Measurements from ENCODE around the gene CXCL16. TPM values are rescaled to one million over a fixed set of nuclear protein-coding genes. Genes with fewer than 3 reads are reported as not detected.

Gene CXCL16
- total RNA-seq, 1 donor: 0.86 TPM

DNA sequence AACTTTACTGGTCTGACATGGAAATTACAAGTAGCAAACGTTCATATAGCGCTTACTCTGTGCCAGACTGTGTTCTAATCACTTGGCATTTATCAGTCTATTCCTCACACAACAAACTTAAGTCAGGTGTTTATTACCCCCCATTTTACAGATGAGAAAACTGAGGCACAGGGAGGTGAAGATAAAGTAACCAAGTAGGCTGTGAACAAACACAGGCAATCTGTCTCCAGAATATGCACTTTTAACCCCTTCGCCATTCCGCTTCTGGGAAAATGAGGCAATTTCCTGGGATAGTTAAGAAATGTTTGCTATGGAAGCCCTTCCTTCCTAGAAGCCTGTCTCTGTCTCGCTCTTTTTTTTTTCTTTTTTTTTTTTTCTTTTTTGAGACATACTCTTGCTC lies 12.2 kb upstream of the CXCL16 start:
- peak; percentile 47 for DNase-seq (ENCODE audit: low read depth)

DNA sequence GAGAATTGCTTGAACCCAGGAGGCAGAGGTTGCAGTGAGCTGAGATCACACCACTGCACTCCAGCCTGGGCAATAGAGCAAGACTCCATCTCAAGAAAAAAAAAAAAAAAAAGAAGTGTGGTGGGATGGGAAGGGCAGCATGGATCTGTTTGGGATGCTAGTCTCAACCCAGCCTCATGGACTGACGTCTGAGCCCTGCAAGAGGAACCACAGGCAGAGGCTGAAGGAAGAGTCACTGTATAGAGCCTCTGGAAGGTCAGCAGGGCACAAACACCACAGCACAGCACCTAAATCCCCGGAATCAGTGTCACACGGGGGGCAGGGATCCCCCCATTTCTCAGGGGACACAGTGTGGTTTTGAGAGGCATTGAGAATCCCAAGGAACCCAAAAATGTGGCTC lies 10.9 kb upstream of the CXCL16 start:
- no peak for DNase-seq (ENCODE audit: low read depth)
- H3K4me3 ChIP-seq (ENCODE audit: low read depth, low read length): no peak overlapping the region
- no peak for TF ChIP-seq CTCF (IDR thresholded peaks at IDR 0.05; ENCODE audit: insufficient read depth, low read depth, low read length)

More for the DNA sequence above, 12.2 kb upstream of the CXCL16 start:
- no peak for TF ChIP-seq CTCF (IDR thresholded peaks at IDR 0.05; ENCODE audit: insufficient read depth, low read depth, low read length)
- no peak overlapping the region for H3K4me3 ChIP-seq (ENCODE audit: low read depth, low read length)

GRCh38 chr17:4748686-4749085 lies 9.0 kb upstream of the CXCL16 start:
- TF ChIP-seq CTCF (IDR thresholded peaks at IDR 0.05; ENCODE audit: insufficient read depth, low read depth, low read length): no peak
- H3K4me3 ChIP-seq (ENCODE audit: low read depth, low read length): no peak overlapping the region
- no peak for DNase-seq (ENCODE audit: low read depth)

GRCh38 chr17:4747847-4748246 lies 8.1 kb upstream of the CXCL16 start:
- TF ChIP-seq CTCF (IDR thresholded peaks at IDR 0.05; ENCODE audit: insufficient read depth, low read depth, low read length): no peak

DNA sequence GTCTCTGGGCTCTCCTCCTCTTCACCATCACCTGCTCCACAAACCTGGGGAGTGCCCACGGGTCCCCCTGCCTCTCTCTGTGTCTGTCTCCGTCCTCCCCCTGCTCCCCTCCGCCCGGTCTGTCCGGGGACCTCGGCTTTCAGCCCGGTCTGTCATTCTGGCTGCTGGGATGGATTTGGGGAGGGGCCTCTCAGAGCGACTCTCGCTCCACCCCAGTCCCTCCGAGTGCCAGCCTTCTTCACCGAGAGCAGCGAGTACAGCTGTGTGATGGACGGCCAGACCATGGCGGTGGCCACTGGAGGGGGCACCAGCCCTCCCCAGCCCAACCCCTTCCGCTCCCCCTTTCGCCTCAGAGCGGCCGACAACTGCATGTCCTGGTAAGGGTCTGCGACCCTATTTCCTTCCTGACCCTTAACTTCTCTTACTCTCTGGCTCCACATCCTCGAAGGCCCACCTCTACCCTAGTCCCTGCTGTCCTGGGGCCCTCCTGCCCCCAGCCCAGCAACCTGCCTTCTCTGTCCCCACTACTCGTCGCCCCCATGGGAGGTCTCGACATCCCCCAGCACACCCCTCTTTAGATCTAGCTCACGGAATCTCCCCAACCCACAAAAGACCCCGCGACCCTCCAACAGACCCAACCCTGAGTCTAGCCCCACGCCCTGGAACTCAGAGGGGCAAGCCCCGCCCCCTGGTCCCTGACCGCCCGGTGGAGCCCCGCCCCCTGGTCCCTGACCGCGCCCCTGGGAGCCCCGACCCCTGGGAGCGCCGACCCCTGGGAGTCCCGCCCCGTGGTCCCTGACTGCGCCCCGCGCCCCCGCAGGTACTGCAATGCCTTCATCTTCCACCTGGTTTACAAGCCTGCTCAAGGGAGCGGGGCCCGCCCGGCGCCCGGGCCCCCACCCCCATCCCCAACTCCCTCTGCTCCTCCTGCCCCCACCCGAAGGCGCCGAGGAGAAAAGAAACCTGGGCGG lies 5.6 kb upstream of the CXCL16 start:
- DNase-seq (ENCODE audit: low read depth): no peak
- no peak for TF ChIP-seq CTCF (IDR thresholded peaks at IDR 0.05; ENCODE audit: insufficient read depth, low read depth, low read length)
- no peak overlapping the region for H3K4me3 ChIP-seq (ENCODE audit: low read depth, low read length)

More at GRCh38 chr17:4747847-4748246, 8.1 kb upstream of the CXCL16 start:
- H3K4me3 ChIP-seq (ENCODE audit: low read depth, low read length): no peak overlapping the region
- no peak for DNase-seq (ENCODE audit: low read depth)

- no peak for TF ChIP-seq CTCF (IDR thresholded peaks at IDR 0.05; ENCODE audit: insufficient read depth, low read depth, low read length)
- no peak for DNase-seq (ENCODE audit: low read depth)
- H3K4me3 ChIP-seq (ENCODE audit: low read depth, low read length): no peak overlapping the region
Observed at GRCh38 chr17:4743898-4744297, 4.2 kb upstream of the CXCL16 start.
